Skeletal muscle satellite cell (primary cell): Measurements from ENCODE around the gene FLOT1. TPM values are rescaled to one million over a fixed set of nuclear protein-coding genes. Genes with fewer than 3 reads are reported as not detected.

Experiments used
- H3K27me3 ChIP-seq: 2 replicates; pipeline ENCODE4 v1.7.0; 2013; ENCODE audit warnings: low read length; ENCODE audit not compliant: control insufficient read depth, insufficient read depth
- H3K36me3 ChIP-seq: 2 replicates; pipeline ENCODE4 v1.7.0; 2013; ENCODE audit warnings: mild to moderate bottlenecking, control low read depth, low read length; ENCODE audit not compliant: insufficient read depth
- H3K4me1 ChIP-seq: 2 replicates; pipeline ENCODE4 v1.7.0; 2013; ENCODE audit warnings: low read length; ENCODE audit not compliant: control insufficient read depth, insufficient read depth
- H3K4me2 ChIP-seq: 2 replicates; pipeline ENCODE4 v1.7.0; 2013; ENCODE audit warnings: mild to moderate bottlenecking, low read length
- H3K4me3 ChIP-seq: 2 replicates; pipeline ENCODE4 v1.7.0; 2013; ENCODE audit warnings: low read length
- H3K9ac ChIP-seq: 2 replicates; pipeline ENCODE4 v1.7.0; 2013; ENCODE audit warnings: mild to moderate bottlenecking, low read depth, low read length, moderate library complexity
- H3K9me3 ChIP-seq: replicated peaks from 2 replicates; pipeline ENCODE4 v1.7.0; 2013; ENCODE audit warnings: mild to moderate bottlenecking, control low read depth, low read length
- small RNA-seq: library from RNA; depleted of rRNA; stranded (forward); fragments of <200 nt; gene quantifications from one replicate; pipeline ENCODE3, GENCODE V24; 2012

FLOT1 gene

GRCh38 chr6:30678964-30679726 is 63.3 kb downstream of the FLOT1 start:
- peak overlapping the region; percentile 53 for H3K9ac ChIP-seq
- peaks cover 64% of the 10 kb centered on the region for H3K36me3 ChIP-seq
- H3K9me3 ChIP-seq, result no peaks in the 10 kb centered on the region
- H3K4me1 ChIP-seq, result peaks cover 30% of the 10 kb centered on the region
- no peaks in the 10 kb centered on the region for H3K27me3 ChIP-seq
- peak overlapping the region; percentile 55 for H3K4me3 ChIP-seq
- H3K4me2 ChIP-seq, result peak overlapping the region; percentile 70

Small RNAs within 50 kb of the gene (small RNA-seq; reads per million reads assigned to genes)
- gene RF00019 (not detected), gene RN7SL353P (not detected)
